HG02870 (cell line): Measurements from ENCODE around the gene QPRT.
"Not testable (repeated sequence)": the region's sequence is repeated elsewhere in the genome, so short reads cannot be mapped to it uniquely, and the experiment has no call there.

Experiments
- ATAC-seq: cut with Tn5 transposase; IDR thresholded peaks from one replicate; pipeline ENCODE4 v1.9.1; 2021; ENCODE audit warnings: mild to moderate bottlenecking, moderate library complexity; ENCODE audit not compliant: unreplicated experiment

QPRT gene

DNA sequence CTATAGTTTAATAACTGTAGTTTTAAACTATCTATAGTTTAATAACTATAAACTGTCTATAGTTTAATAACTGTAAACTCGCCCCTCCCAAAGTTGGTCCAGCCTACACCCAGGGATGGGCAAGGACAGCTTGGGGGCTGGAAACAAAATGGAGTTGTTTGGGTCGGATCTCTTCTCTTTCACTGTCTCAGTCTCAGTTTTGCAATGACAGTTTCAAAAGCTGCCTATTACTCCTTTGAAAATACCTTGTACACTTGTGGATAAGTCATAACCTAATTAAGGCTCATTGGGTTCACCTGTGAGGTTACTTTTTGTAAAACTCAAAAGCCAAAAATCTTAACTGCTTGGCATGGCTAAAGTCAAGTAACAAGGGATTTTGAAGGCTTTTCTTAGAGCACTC, 35.4 kb downstream of the QPRT start:
- ATAC-seq = no peak

DNA sequence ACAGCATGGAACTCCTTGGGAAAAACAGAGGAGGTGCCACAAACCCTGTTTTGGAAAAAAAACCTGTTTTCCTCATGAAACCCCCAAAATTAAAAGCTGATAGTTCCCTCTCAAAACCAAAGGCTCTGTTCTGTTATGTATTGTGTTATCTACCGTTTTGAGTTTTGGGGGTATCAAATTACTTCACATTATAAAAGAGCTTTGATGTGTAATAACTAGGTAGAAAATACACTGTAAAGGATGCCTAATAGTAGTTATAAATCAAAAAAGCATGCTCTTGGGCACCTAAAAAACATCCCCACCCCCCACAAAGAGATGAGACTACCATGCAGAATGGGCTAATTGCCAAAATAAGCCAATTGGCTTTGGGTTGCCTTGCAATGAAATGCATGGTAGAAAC, 36.0 kb downstream of the QPRT start:
- ATAC-seq = no peak

DNA sequence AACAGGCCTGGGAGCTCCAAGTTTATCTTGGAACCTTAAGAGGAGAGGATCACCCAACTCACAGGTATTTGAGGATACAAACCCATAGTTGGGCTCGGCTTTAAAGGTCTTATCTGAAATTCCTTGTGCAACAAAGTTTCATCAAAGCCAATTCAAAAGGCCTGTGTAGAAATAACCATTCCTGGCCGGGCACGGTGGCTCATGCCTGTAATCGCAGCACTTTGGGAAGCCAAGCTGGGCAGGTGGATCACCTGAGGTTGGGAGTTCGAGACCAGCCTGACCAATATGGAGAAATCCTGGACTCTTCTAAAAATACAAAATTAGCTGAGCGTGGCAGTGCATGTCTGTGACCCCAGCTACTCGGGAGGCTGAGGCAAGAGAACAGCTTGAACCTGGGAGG, 38.1 kb downstream of the QPRT start:
- ATAC-seq = no peak

DNA sequence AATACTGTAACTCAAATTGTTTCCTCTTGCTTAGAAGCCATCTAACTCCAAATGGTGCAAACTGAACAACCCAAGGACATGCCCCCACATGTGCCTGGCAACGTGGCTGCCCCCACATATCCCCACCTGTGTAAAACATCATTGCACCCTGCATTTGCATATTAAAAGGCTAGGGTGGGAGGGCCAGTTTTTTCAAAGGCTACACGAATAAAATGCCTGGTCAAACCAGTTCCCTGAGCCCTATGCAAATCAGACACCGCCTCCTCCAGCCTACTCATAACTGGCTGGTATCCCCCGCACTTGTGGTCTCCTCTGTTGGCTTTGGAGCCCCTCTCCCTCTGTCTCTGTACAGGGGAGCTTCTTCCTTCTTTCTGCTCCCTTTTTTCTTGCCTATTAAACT, 40.1 kb downstream of the QPRT start:
- ATAC-seq = no peak

DNA sequence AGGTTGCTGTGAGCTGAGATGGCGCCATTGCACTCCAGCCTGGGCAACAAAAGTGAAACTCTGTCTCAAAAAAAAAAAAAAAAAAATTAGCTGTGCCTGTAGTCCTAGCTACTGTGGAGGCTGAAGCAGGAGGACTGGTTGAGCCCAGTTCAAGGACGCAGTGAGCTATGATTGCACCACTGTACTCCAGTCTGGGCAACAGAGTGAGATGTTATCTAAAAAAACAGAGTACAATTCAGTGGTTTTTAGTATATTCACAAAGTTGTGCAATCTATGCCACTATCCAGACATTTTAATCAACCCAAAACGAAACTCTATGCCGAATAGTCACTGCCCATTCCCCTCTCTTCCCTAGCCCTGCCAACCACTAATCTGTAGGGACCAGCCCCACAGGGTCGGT, 41.7 kb downstream of the QPRT start:
- no peak for ATAC-seq

DNA sequence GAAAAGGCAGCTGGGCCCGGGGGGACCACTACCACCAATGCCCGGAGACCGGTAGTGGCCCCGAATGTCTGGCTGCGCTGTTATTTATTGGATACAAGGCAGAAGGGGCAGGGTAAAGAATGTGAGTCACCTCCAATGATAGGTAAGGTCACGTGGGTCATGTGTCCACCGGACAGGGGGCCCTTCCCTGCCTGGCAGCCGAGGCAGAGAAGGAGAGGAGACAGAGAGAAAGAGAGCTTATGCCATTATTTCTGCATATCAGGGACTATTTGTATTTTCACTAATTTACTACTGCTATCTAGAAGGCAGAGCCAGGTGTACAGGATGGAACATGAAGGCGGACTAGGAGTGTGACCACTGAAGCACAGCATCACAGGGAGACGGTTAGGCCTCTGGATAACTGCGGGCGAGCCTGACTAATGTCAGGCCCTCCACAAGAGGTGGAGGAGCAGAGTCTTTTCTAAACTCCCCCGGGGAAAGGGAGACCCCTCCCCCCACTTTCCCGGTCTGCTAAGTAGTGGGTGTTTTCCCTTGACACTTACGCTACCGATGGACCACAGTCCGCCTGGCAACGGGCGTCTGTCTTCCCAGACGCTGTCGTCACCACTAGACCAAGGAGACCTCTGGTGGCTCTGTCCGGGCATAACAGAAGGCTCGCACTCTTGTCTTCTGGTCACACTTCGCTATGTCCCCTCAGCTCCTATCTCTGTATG, 42.3 kb downstream of the QPRT start:
- not testable (repeated sequence) for ATAC-seq

DNA sequence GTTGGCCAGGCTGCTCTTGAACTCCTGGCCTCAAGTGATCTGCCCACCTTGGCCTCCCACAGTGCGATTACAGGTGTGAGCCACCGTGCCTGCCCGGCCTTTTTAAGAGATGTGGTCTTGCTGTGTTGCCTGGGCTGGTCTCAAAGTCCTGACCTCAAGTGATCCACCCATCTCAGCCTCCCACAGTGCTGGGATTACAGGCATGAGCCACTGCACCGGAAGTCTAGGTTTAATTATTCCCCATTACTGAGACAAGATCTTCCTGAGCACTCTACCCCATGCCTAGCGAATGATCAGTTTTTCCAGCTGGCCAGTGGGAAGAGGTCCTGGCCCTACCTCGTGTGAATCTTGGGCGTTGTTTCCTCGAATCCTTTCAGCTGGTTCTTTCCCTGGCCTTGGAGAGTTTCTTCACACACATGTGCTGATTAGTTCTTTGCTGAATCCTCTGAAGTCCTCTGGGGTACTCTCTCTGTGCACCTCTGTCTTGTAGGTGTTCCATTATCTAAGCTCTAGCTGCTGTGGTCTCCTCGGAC, 47.9 kb downstream of the QPRT start:
- no peak for ATAC-seq

DNA sequence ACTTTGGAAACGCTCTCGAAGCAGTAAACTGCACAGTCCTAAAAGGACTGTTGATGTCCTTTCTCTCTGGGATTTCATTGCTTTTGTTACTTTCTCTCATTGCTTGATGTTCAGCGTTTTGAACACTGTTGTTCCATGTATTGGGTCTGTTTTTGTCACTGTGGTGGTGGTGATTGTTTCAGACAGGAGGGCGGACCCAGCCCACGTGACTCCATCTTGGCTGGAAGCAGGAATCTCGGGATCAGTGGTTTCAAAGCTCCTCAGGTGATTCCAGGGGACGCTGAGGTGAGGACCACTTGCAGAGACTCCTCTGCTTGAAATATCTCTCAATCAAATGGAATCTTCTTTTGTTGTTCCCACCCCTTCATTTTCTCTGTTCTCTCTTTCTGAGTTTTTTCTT, 48.5 kb downstream of the QPRT start:
- ATAC-seq = no peak

DNA sequence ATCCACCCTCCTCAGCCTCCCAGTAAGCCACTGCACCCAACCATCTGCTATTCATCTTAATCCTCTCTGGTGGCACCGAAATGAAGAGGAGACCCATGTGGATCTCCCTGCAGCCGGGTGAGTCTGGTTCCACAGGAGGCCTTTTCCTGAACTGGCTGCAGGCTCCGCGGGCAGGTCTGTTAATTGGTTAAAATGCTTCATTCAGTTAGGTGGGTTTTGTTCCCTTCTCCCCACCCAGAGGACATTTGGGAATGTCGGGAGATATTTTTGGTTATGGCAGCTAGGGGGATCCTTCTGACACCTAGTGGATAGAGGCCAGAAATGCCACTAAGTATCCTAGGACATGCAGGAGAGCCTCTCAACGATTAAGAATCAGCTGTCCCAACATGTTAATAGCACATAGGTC, 50.1 kb downstream of the QPRT start:
- no peak for ATAC-seq

DNA sequence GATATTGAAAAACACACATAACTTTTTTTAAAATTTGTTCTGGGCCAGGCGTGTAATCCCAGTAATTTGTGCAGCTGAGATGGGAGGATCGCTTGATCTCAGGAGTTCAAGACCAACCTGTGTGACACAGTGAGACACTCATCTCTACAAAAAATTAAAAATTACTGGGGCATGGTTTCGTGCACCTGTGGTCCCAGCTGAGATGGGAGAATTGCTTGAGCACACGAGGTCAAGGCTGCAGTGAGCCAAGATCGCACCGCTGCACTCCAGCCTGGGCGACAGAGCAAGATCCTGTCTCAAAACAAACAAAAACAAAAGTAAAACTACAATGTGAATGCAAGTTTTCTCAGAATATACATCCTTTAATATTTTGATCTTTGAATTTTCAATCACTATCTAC, 51.7 kb downstream of the QPRT start:
- ATAC-seq = no peak

DNA sequence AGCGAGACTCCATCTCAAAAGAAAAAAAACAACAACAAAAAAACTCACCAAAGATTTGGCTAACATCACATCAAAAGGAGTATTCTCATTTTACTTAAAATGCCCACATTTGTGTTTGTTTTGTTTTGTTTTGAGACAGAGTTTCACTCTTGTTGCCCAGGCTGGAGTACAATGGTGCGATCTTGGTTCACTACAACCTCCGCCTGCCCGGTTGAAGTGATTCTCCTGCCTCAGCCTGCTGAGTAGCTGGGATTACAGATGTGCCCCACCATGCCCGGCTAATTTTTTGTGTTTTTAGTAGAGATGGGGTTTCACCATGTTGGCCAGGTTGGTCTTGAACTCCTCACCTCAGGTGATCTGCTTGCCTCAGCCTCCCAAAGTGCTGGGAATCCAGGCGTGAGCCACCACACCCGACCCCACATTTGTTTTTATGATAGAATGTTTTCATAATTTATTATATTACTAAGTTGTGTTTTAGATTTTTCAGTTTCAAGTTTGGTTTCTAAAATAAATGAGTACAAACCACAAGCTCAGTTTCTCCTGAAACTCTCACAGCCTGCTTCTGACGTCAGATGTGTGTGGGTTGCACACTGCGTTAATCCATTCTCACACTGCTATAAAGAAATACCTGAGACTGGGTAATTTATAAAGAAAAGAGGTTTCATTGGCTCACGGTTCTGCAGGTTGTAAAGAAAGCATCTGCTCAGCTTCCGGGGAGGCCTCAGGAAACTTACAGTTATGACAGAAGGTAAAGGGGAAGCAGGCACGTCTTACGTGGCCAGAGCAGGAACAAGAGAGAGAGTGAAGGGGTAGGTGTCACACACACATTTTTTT, 53.0 kb downstream of the QPRT start:
- ATAC-seq = not testable (repeated sequence)

DNA sequence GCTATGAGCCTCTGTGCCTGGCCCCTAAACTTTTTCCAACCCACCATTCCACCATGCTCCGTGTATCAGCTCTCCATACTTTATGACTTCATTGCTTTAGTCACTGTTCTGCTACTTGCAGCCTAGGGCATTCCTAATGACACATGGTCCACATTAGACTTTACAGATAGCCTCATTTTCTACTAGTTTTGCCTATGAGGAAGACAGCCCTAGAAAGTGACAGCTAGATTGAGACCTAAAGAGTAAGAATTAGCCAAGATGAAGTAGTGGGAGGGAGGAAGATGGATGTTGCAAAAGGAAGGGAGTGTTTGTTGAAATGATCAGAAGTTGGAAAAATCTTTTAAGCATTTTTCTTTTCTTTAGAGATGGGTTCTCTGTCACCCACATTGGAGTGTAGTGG, 55.8 kb downstream of the QPRT start:
- no peak for ATAC-seq

DNA sequence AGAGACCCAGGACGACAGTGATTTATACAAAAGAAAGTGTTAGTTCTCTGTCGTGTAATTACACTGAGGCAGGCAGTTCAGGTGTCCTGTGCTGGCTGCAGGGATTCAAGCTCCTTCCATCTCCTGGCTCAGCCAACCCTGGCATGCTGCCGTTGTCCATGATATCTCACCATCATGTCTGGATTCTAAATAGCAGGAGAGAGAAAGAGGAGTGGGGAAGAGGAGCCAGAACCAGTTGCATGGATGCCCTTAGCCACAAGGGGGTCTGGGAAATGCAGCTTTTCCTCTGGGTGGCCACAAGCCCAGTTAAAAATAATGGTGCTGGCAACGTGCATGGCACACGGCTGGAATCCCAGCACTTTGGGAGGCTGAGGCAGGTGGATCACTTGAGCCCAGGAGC, 57.1 kb downstream of the QPRT start:
- no peak for ATAC-seq

DNA sequence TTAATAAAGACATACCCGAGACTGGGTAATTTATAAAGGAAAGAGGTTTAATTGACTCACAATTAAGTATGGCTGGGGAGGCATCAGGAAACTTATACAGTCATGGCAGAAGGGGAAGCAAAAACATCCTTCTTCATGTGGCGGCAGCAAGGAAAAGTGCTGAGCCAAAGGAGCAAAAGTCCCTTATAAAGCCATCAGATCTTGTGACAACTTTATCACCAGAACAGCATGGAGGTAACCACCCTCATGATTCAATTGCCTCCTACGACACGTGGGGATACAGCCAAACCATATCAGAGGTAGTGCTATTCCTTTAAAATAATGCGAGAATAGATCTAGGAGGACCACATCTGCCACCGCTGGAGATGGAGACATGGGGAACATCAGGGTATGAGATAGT, 57.8 kb downstream of the QPRT start:
- ATAC-seq = no peak

DNA sequence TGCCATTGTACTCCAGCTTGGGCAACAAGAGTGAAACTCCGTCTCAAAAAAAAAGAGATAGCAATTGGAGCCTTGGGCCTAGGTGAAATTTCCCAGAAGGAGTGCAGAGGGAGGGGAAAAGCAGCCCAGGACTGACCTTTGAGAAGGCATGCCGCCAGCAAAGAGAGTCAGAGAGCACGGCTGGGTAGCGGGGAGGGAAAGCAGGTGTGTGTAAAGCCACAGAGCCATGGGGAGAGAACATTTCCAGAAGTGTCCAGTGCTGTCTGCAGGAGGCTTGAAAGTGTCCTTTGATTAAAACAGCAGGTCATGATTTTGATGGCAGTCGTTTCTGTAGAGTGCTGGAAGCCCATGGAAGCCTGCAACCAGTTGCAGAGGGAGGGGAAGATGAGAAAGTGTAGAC, 58.7 kb downstream of the QPRT start:
- ATAC-seq = no peak

DNA sequence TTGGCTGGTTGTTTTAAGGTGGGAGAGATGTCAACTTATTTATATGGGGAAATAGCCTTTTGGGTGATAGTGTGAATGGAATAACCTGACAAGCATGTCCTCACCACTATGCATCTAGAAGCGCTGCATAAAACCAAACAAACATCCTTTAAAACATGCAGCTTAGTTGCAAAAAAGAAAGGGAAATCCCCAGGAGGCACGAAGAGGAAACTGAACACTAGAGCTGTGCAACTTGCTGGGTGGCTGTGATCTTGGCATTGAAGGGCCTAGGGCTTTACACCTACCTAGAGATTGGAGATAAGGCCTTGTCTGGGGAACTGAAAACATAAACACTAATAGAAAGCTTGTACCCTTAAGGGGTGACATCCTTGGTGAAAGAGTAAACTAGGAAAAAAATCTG, 59.5 kb downstream of the QPRT start:
- no peak for ATAC-seq

DNA sequence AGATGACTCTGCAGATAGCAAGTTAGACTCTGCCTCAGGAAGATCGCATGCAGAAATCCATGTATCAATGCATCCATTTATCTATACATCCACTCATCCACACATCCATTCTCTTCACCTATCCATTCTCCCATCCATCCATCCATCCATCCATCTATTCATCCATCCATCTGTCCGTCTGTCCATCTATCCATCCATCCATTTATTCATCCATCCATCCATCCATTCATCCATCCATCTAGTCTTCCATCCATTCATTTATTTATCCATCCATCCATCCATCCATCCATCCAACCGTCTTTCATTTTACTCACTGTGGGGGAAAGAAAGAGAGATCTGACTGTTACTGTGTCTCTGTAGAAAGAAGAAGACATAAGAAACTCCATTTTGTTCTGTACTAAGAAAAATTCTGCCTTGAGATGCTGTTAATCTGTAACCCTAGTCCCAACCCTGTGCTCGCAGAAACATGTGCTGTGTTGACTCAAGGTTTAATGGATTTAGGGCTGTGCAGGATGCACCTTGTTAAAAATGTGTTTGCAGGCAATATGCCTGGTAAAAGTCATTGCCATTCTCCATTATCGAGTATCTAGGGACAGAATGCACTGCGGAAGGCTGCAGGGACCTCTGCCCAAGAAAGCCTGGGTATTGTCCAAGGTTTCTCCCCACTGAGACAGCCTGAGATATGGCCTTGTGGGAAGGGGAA, 61.1 kb downstream of the QPRT start:
- not testable (repeated sequence) for ATAC-seq

DNA sequence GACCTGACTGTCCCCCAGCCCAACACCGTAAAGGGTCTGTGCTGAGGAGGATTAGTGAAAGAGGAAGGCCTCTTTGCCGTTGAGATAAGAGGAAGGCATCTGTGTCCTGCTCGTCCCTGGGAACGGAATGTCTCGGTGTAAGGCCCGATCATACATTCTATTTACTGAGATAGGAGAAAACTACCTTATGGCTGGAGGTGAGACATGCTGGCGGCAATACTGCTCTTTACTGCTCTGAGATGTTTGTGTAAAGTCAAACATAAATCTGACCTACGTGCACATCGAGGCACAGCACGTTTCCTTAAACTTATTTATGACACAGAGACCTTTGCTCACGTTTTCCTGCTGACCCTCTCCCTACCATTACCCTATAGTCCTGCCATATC, 61.6 kb downstream of the QPRT start:
- not testable (repeated sequence) for ATAC-seq

DNA sequence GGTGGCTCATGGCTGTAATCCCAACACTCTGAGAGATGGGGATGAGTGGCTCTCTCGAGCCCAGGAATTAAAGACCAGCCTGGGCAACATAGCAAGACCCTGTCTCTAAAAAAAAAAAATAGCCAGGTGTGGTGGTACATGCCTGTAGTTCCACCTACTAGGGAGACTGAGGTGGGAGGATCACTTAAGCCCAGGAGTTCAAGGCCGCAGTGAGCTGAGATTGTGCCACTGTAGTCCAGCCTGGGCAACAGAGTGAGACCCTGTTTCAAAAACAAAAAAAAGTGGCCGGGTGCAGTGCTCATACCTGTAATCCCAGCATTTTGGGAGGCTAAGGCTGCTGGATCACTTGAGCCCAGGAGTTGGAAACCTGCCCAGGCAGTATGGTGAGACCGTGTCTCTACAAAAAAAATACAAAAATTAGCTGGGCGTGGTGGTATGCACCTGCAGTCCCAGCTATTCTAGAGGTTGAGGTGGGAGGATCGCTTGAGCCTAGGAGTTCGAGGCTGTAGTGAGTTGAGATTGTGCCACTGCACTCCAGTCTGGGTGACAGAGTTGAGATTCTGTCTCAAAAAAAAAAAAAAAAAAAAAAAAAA, 63.8 kb downstream of the QPRT start:
- no peak for ATAC-seq

DNA sequence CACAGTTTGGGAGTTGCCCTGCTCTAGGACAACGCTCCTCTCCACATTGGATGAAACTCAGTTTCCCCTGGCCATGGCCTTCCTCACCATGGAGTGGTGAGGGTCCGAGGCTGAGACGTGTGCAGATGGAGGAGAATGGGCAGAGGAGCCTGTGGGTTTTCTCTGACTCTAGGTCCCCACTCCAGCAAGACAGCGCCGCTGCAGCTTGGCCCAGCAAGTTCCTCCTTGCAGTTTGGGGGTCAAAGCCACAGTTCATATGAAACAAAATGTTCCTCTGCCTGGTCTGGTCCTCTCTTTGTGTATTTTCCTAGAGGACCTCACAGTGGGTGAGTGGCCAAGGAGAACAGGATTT, 64.5 kb downstream of the QPRT start:
- no peak for ATAC-seq

DNA sequence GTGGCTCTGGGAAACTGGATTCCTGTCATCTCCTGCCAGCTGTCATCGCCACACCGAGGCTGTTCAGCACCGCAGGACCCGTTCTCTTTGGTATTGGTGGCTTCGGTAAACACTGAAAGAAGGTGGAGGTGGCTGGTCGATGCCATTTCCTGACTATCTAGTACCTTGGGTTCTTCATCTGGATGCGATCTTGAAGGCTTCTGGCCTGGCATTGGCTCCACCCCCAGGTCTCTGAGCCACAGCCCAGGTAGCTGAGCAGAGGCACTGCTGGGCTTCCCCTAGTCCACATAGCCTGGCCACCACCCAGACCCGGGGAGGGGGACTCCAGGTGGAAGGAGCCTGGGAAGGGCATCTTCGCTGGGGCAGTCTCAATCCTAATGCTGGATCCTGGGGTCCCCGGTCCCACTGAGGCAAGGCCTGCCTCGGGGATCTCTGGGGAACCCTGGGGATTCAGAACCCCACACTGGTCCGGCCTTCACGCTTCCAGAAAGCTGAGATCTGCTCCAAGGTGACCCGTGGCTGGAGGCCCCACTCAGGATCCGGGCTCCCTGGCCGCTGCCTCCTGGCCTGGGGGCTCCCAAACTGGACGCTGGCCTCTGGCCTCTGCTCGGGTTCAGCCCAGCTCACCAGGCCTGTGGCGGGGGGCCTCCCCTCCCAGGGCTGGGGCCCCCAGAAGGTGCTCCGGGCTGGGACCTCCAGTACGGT, 65.0 kb downstream of the QPRT start:
- no peak for ATAC-seq
